NCI-H2196 (cell line): ENCODE data around the gene HERC5.
"Not testable (repeated sequence)": the region's sequence is repeated elsewhere in the genome, so short reads cannot be mapped to it uniquely, and the experiment has no call there.

Experiments
- DNase-seq: peaks from one replicate; lab custom pipeline; 2025; ENCODE audit not compliant: unreplicated experiment; lab: John Stamatoyannopoulos, UW

HERC5 gene

GRCh38 chr4:88456670-88457306 is at the start of gene HERC5:
HERC5 (plus strand) TSS chr4:88457119; CDS start chr4:88457270, 151 bp downstream.
- peak; percentile 83 for DNase-seq

DNA sequence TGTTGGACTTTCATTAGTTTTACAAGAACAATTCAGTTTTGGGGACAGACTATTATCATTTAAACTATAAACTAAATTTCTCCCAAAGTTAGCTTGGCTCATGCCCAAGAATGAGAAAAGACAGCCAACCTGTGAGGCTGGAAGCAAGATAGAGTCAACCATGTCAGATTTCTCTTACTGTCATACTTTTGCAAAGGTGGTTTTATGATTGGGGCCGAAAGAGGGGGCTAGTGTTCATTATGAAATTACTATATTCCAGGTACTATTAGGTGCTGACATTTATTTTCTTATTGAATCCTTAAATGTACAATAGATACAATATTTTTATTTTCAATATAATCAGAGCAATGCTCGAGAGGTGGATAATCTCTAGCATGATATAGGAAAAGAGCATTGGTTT is 47.7 kb upstream of the HERC5 start:
- DNase-seq = no peak

GRCh38 chr4:88409789-88410188 is 47.1 kb upstream of the HERC5 start:
- no peak for DNase-seq

GRCh38 chr4:88411491-88412096 is 45.3 kb upstream of the HERC5 start:
- no peak for DNase-seq

- no peak for DNase-seq
Measured at GRCh38 chr4:88413801-88414200, 43.1 kb upstream of the HERC5 start.

- no peak for DNase-seq
Measured at GRCh38 chr4:88414755-88415154, 42.2 kb upstream of the HERC5 start.

- no peak for DNase-seq
Measured at GRCh38 chr4:88415982-88416381, 40.9 kb upstream of the HERC5 start.

- peak; percentile 1 for DNase-seq
Measured at GRCh38 chr4:88418411-88418810, 38.5 kb upstream of the HERC5 start.

DNA sequence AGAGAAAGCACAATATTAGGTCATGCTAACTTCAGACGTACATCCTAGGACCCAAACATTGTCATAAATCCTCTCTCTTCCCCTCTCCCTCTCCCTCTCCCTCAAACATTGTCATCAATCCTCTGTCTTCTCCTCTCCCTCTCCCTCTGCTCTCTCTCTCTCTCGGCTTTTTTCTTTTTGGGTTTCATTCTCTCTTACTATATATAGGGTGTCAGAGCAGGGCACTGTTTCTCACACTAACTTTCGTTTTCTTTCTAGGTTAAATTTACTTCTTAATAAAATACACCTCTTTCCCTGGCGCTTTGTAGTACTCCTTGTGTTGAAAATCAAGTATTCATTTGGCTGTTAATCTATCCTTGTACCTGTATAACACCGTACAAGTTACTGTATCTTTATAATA is 37.0 kb upstream of the HERC5 start:
- DNase-seq = no peak

- no peak for DNase-seq
Measured at GRCh38 chr4:88420844-88421243, 36.1 kb upstream of the HERC5 start.

GRCh38 chr4:88422403-88422802 is 34.5 kb upstream of the HERC5 start:
- no peak for DNase-seq

DNA sequence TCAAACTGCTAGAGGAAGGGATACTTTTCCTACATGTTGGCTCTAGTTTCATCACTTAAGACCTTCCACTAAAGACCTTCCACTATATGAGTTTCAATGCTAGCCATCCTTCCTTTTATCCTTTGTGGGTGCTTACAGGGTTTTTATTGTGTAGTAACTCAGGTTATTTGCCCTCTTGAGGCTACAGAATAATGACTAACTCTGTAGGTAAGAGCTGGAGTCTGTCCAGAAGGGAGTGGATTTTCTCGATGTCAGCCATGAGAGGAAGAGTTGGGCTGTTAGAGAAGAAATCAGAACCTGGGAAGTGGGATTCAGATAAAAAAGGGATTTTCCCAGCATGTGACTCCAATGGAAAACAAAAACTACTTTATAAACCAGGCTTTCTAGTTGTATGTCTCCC is 27.5 kb upstream of the HERC5 start:
- DNase-seq = no peak

DNA sequence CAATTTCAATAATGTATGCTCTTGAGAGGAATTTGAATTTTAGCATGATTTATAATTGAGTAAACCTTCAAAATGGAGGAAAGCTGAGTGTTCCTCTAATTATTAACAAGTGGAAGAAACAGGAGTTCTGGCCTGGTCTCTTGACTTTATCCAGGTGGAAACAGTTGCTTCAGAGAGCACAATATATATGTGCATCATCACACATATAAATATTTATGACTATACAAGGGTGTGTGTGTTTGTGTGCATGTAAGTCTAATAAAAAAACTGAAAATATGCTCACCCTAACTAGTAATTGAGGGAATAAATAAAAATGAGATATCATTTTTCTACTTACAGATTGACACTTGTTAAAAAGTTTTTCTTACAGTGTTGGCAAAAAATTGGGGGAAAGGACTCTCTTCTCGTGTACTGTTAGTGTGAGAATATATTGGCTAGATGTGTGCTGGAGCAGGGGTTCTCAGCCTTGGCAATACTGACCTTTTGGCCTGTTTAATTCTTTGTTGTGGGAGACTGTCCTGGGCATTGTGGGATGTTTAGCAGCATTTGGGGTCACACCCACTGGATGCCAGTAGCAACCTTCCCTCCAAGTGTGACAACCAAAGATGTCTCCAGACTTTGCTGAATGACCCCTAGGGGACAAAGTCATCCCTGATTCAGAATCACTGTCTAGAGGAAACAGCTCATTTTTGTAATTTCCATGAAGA is 20.8 kb upstream of the HERC5 start:
- no peak for DNase-seq

DNA sequence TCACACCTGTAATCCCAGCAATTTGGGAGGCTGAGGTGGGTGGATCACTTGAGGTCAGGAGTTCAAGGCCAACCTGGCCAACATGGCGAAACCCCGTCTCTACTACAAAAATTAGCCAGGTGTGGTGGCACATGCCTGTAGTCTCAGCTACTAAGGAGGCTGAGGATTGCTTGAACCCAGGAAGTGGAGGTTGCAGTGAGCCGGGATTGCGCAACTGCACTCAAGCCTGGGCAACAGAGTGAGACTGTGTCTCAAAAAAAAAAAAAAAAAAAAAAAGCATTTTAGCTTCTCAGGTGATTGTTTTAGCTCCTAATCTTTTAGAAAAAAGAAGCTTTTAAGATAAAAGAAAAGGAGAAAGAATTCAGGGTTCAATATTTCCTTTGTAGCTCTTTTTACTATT is 19.0 kb upstream of the HERC5 start:
- DNase-seq = not testable (repeated sequence)

DNA sequence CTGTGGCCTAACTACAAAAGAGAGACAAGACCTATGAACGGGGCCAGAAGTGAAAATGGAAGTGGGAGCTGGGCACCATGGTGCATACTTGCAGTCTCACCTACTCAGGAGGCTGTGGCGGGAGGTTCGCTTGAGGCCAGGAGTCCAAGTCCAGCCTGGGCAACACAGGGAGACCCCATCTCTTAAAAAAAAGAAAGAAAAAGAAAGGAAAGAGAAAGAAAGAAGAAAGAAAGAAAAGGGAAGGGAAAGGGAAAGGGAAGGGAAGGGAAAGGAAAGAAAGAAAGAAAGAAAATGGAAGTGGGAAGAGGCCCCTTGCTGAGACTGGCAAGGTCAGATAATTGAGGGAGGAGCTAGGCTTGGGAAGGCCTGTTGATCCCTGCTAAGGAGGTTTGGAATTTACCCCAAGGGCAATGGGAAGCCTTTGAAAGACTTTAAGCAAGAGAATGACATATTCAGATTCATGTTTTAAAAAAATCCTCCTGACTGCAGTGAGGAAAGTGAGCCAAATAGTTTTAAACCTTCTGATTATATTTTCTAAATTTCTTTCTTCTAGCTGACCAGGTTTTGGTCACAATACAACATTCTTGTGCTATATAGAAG is 17.7 kb upstream of the HERC5 start:
- no peak for DNase-seq

- no peak for DNase-seq
Measured at GRCh38 chr4:88440146-88440545, 16.8 kb upstream of the HERC5 start.

DNA sequence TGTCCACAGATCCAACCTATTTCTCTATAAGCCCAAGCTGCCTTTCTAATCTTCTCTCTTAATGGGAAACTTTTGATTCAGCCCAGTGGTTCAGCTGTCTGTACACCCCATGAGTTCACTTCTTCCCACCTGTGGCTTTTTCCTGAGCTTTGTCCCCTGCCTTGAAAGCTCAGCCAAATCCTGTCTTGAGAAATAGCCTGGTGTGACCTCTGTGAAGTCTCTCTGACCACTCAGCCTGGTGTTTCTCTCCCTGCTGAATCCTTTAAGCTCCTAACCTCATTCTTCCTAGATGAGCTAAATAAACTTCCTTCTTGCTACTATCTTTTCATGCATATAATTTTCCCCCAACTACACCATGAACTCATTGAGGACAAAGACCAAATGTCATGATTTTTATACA is 15.2 kb upstream of the HERC5 start:
- DNase-seq = no peak

- no peak for DNase-seq
Measured at GRCh38 chr4:88442689-88443191, 14.2 kb upstream of the HERC5 start.

- no peak for DNase-seq
Measured at GRCh38 chr4:88443486-88443885, 13.4 kb upstream of the HERC5 start.

GRCh38 chr4:88445252-88445651 is 11.7 kb upstream of the HERC5 start:
- DNase-seq = no peak

- DNase-seq = no peak
Measured at GRCh38 chr4:88446124-88446523, 10.8 kb upstream of the HERC5 start.
